ENCODE data around the gene TEKT3. TPM values are rescaled to one million over a fixed set of nuclear protein-coding genes. Genes with fewer than 3 reads are reported as not detected.

Gene TEKT3
- total and polyA plus RNA-seq, 11 donors, result 0.06 to 1.0 (median 0.50) TPM; not detected in 3

DNA sequence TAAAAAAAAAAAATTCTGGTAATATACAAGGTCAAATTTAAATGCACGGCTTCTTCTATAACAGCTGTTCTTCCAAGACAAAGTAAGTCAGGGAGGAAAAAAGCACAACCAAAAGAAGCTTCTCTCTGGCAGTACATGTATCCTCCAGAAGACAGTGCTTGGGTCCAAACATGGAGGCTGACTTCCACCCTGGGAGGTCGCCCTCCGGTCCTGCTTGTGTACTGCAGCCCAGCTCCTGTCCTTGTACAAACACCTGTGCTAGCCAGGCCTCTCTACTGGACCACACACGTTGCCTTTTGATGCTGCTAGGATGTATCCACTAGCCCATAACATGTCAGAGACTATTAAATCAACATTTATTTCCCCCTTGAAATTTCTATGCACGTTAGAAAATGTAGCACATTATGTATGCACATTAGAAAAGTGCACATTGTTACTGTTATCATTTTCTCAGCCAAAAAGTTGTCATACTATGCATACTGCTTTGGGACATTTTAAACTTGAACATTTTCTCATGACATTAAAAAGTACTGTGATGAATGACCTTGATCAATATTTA is 21.9 kb downstream of the TEKT3 start:
- H3K9me3 ChIP-seq, result no peaks in the 10 kb centered on the region
- no peak for ATAC-seq
- no peak for DNase-seq
- 83 to 89% (median 86%) methylated on average over 5 of the region's 5 CpGs for WGBS, 4 donors
- no peak for TF ChIP-seq POLR2A (IDR thresholded peaks at IDR 0.05)
- intact Hi-C loops (cut with DNase I), result loop anchor here in 1 of 10 donors (5.0 kb wide), 1 partner anchor 52 kb away; the partner anchor contains the start of gene PMP22
- H3K27me3 ChIP-seq, result no peaks in the 10 kb centered on the region
- H3K27ac ChIP-seq, result no peak overlapping the region
- no peak overlapping the region for H3K4me3 ChIP-seq
- H3K36me3 ChIP-seq, result no peaks in the 10 kb centered on the region
- peaks cover 0 to 5% (median 0%) of the 10 kb centered on the region in 12 donors for H3K4me1 ChIP-seq

DNA sequence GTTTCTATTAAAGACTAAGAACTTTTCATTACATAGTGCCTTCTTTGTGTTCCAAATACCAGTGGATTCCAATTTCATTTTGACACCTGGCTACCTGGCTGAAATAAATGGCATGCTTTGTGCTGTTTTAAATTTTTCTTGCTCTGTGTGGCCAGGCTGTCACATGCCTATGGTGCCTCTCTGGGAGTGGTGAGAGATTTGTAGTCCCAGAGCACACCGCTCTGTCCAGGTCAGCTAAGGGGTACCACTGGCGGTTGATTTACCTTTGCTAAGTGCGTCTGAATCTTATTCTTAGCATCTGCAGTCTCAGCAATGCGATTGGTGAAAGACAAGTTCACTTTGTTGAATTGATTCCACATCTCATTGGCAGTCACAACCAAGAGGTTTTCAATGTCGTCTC is 29.4 kb downstream of the TEKT3 start:
- intact Hi-C loops (cut with DNase I), result no loop called here
- no peaks in the 10 kb centered on the region for H3K9me3 ChIP-seq
- H3K4me1 ChIP-seq, result peaks cover 0 to 4% (median 0%) of the 10 kb centered on the region in 12 donors
- ATAC-seq, result no peak
- no peaks in the 10 kb centered on the region for H3K27me3 ChIP-seq
- TF ChIP-seq, protein P1, sequence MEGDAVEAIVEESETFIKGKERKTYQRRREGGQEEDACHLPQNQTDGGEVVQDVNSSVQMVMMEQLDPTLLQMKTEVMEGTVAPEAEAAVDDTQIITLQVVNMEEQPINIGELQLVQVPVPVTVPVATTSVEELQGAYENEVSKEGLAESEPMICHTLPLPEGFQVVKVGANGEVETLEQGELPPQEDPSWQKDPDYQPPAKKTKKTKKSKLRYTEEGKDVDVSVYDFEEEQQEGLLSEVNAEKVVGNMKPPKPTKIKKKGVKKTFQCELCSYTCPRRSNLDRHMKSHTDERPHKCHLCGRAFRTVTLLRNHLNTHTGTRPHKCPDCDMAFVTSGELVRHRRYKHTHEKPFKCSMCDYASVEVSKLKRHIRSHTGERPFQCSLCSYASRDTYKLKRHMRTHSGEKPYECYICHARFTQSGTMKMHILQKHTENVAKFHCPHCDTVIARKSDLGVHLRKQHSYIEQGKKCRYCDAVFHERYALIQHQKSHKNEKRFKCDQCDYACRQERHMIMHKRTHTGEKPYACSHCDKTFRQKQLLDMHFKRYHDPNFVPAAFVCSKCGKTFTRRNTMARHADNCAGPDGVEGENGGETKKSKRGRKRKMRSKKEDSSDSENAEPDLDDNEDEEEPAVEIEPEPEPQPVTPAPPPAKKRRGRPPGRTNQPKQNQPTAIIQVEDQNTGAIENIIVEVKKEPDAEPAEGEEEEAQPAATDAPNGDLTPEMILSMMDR (IDR thresholded peaks at IDR 0.05), result no peak
- TF ChIP-seq POLR2A (IDR thresholded peaks at IDR 0.05), result no peak
- no peak for DNase-seq
- no peaks in the 10 kb centered on the region for H3K36me3 ChIP-seq
- WGBS, 4 donors, result 90 to 94% (median 92%) methylated on average over 5 of the region's 5 CpGs
- H3K27ac ChIP-seq, result no peak overlapping the region
- no peak overlapping the region for H3K4me3 ChIP-seq

DNA sequence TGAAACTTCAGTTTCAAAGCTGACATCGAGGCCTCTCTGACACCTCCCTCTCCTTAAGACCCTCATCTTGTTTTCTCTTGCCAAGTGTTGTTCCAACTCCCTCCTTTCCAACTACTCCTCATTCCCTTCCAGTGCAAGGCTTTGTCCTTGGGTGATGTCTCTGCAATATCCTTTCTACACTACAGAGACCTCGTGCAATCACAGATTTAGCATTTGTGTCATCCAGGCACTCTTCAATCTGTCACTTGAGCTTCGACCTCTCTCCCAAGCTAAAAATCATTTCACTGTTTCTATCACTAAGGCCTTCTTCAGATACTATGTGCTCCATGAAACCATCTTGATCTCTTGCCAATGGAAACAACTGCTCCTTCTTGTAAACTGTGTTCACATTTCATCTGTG is 31.6 kb downstream of the TEKT3 start:
- 39 to 51% (median 45%) methylated on average over 3 of the region's 3 CpGs for WGBS, 4 donors
- Histone ChIP-seq H3K27ac (no peak overlapping the region), H3K4me1 (peaks cover 0 to 10% (median 0%) of the 10 kb centered on the region in 12 donors), H3K9me3 (no peaks in the 10 kb centered on the region), H3K4me3 (no peak overlapping the region), H3K27me3 (no peaks in the 10 kb centered on the region), H3K36me3 (no peaks in the 10 kb centered on the region)
- no peak for TF ChIP-seq POLR2A (IDR thresholded peaks at IDR 0.05)
- TF ChIP-seq, protein P1 (IDR thresholded peaks at IDR 0.05), result no peak
- intact Hi-C loops (cut with DNase I), result no loop called here
- DNase-seq (no peak), ATAC-seq (peak in 2 of 4 donors; percentile 14 to 44)

DNA sequence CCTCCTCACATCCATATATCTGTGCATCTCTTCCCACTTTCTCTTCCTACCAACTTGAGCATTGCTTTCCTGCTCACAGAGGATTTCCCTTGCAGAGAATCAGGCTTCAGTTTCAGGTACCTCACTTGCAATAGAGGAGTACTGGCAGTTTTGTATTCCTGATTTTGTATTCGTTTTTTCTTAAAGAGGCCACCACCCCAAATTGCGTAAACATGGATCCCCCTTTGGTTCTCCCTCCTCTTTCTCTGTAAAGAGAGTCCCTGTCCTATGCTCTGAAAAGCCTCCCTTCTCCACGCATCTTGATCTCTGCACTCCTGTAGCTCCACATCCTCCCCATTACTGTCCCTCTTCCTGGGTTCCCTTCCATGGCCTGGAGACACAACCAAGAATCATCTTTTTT is 32.2 kb downstream of the TEKT3 start:
- Histone ChIP-seq H3K27ac (no peak overlapping the region), H3K27me3 (no peaks in the 10 kb centered on the region), H3K9me3 (no peaks in the 10 kb centered on the region), H3K4me1 (peaks cover 0 to 10% (median 0%) of the 10 kb centered on the region in 12 donors), H3K36me3 (no peaks in the 10 kb centered on the region), H3K4me3 (no peak overlapping the region)
- ATAC-seq (no peak), DNase-seq (no peak)
- TF ChIP-seq POLR2A (IDR thresholded peaks at IDR 0.05), result no peak
- TF ChIP-seq, protein P1 (IDR thresholded peaks at IDR 0.05), result no peak
- intact Hi-C loops (cut with DNase I), result no loop called here
- 58 to 90% (median 68%) methylated on average over 3 of the region's 3 CpGs for WGBS, 4 donors

DNA sequence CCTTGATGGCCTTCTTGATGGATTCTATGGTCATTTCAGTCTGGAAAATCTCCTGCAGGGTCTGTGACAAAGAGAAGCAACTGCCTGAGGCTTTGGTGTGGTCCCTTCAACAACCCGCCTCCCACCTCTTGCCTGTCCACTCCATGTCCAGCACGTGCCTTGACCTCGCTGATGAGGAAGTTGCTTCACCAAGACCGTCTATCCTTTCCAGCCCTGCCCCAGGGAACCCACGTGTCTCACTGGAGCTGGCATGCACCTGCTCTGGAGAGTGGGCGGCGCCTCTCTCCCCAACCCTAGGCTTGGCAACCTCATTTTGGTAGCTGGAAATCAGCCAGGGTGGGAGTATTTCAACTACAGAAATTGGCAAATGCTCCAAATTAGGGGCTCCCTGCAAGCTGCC is 32.6 kb downstream of the TEKT3 start:
- Histone ChIP-seq H3K36me3 (no peaks in the 10 kb centered on the region), H3K9me3 (no peaks in the 10 kb centered on the region), H3K27ac (peak overlapping the region in 1 of 12 donors; percentile 34), H3K4me3 (no peak overlapping the region), H3K4me1 (peaks cover 0 to 10% (median 0%) of the 10 kb centered on the region in 12 donors), H3K27me3 (no peaks in the 10 kb centered on the region)
- no peak for DNase-seq
- TF ChIP-seq, protein P1 (IDR thresholded peaks at IDR 0.05), result no peak
- intact Hi-C loops (cut with DNase I), result no loop called here
- WGBS, 4 donors, result 80 to 88% (median 83%) methylated on average over 7 of the region's 7 CpGs
- ATAC-seq, result no peak

All from heart left ventricle (tissue), 16 donors.